ENCODE measurements around the gene DUSP2.

DNA sequence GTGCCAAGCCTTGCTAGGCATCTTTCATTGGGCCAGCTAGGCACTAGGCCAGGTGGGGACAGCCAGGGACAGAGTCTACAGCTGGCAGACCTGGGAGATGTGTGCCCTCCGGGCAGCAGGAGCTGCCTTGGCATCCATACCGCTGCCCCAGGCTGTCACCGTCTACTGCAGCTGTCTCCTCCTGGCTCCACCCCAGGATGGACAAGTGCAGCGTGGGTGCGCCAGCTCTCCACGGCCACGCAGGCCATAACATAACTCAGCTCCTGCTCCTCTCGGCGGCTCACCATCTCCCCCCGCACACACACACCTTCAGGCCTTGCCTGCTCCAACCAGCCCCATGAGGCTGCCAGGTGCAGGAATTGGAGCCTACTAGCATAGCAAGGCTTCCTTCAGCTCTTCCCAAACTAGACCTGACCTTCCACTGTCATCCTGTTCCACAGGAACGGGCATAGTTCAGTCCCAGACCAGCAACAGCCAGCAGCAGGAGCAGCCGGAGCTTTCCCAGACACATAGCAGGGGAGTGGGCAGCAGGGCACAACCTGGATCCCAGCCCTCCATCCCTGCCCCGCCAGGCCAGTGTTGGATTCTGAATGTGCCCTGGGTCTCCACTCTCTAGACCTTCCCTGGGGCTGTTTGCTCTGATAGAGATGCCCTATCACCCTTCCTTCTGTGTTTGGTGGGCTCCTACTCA lies 26.4 kb downstream of the DUSP2 start:
- TF ChIP-seq, protein P1, sequence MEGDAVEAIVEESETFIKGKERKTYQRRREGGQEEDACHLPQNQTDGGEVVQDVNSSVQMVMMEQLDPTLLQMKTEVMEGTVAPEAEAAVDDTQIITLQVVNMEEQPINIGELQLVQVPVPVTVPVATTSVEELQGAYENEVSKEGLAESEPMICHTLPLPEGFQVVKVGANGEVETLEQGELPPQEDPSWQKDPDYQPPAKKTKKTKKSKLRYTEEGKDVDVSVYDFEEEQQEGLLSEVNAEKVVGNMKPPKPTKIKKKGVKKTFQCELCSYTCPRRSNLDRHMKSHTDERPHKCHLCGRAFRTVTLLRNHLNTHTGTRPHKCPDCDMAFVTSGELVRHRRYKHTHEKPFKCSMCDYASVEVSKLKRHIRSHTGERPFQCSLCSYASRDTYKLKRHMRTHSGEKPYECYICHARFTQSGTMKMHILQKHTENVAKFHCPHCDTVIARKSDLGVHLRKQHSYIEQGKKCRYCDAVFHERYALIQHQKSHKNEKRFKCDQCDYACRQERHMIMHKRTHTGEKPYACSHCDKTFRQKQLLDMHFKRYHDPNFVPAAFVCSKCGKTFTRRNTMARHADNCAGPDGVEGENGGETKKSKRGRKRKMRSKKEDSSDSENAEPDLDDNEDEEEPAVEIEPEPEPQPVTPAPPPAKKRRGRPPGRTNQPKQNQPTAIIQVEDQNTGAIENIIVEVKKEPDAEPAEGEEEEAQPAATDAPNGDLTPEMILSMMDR (IDR thresholded peaks at IDR 0.05), result no peak
- no peak for TF ChIP-seq POLR2A (IDR thresholded peaks at IDR 0.05)
